DOHH2 (cell line): ENCODE results near the gene SPAAR.

Source experiments
- H3F3A ChIP-seq: fragments of 200-600 bp; sonication (generic), shearing (Covaris generic); 2 replicates; pipeline ENCODE4 v1.6.0; 2016; ENCODE audit warnings: antibody characterized with exemption, mild to moderate bottlenecking; ENCODE audit not compliant: control insufficient read depth, insufficient read depth
- H3K27ac ChIP-seq: fragments of 200-600 bp; sonication (generic); 2 replicates; pipeline ENCODE4 v1.5.1; 2014; ENCODE audit warnings: low read depth, mild to moderate bottlenecking, low read length, moderate library complexity
- H3K27me3 ChIP-seq: fragments of 200-600 bp; sonication (generic); 2 replicates; pipeline ENCODE4 v1.6.1; 2014; ENCODE audit warnings: mild to moderate bottlenecking, low read length, mixed read lengths; ENCODE audit not compliant: control insufficient read depth
- H3K36me3 ChIP-seq: fragments of 200-600 bp; sonication (generic); 2 replicates; pipeline ENCODE4 v1.6.1; 2014; ENCODE audit warnings: mild to moderate bottlenecking, low read length, moderate library complexity, mixed read lengths; ENCODE audit not compliant: control insufficient read depth
- H3K4me1 ChIP-seq: fragments of 200-600 bp; sonication (generic); 2 replicates; pipeline ENCODE4 v1.6.1; 2014; ENCODE audit warnings: mild to moderate bottlenecking, low read length, mixed read lengths; ENCODE audit not compliant: control insufficient read depth
- H3K4me2 ChIP-seq: fragments of 200-600 bp; sonication (generic); 2 replicates; pipeline ENCODE4 v1.6.0; 2014; ENCODE audit warnings: mild to moderate bottlenecking, low read length, moderate library complexity
- H3K4me3 ChIP-seq: fragments of 200-600 bp; sonication (generic); 2 replicates; pipeline ENCODE4 v1.5.1; 2014; ENCODE audit warnings: mild to moderate bottlenecking, low read length, mixed read lengths
- H3K79me2 ChIP-seq: fragments of 200-600 bp; sonication (generic); 2 replicates; pipeline ENCODE4 v1.6.1; 2014; ENCODE audit warnings: mild to moderate bottlenecking, low read length, mixed read lengths; ENCODE audit not compliant: control insufficient read depth
- H3K9me2 ChIP-seq: fragments of 200-600 bp; sonication (generic); replicated peaks from 2 replicates; pipeline ENCODE4 v1.6.1; 2014; ENCODE audit warnings: mild to moderate bottlenecking, low read length, mixed read lengths; ENCODE audit not compliant: control insufficient read depth
- H3K9me3 ChIP-seq: fragments of 200-600 bp; sonication (generic); 2 replicates; pipeline ENCODE4 v1.6.1; 2014; ENCODE audit warnings: antibody characterized with exemption, low read length, mixed read lengths; ENCODE audit not compliant: control insufficient read depth, insufficient read depth
- H4K20me1 ChIP-seq: fragments of 200-600 bp; sonication (generic); 2 replicates; pipeline ENCODE4 v1.6.0; 2014; ENCODE audit warnings: low read depth, mild to moderate bottlenecking, antibody characterized with exemption, low read length, moderate library complexity; ENCODE audit not compliant: control insufficient read depth, insufficient read depth
- CTCF ChIP-seq: fragments of 200-600 bp; sonication (generic); IDR thresholded peaks from one replicate; pipeline ENCODE4 v1.5.1; 2014; ENCODE audit warnings: antibody characterized with exemption, mild to moderate bottlenecking, low read depth, low read length; ENCODE audit not compliant: poor library complexity, severe bottlenecking
- EZH2phosphoT487 ChIP-seq: fragments of 200-600 bp; sonication (generic); IDR thresholded peaks from 2 replicates; pipeline ENCODE4 v1.6.1; 2017; ENCODE audit warnings: borderline replicate concordance, mild to moderate bottlenecking, antibody characterized with exemption, low read length, moderate library complexity, mixed read lengths

SPAAR gene

DNA sequence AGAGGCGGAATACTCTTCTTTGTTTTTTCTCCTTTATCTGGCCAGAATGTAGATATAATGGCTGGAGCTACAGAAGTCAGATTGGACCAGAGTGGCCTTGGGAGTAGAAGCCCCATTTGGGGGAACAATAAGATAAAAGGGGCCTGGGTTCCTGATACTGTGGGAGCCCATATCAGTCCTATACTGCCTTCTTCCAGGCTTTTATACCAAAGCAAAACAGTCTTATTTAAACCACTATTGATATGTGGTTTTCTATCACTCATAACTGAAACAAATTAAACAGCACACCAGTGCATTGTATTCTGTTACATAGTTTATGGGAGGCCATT lies 14.3 kb downstream of the SPAAR start:
- Histone ChIP-seq H3K9me3 (no peaks in the 10 kb centered on the region), H3K27me3 (peaks cover 15% of the 10 kb centered on the region), H3K4me3 (no peak overlapping the region), H3K4me2 (no peak overlapping the region), H3K27ac (no peak overlapping the region), H3K4me1 (0 out of 2 replicates have a peak, but pooled peaks cover 2% of the 10 kb centered on the region), H3K36me3 (no peaks in the 10 kb centered on the region), H3K79me2 (no peaks in the 10 kb centered on the region), H3K9me2 (no peaks in the 10 kb centered on the region), H3F3A (no peaks in the 10 kb centered on the region), H4K20me1 (no peaks in the 10 kb centered on the region)
- TF ChIP-seq EZH2phosphoT487 (no peak), CTCF (no peak)

- Histone ChIP-seq H3K27me3 (peaks cover 15% of the 10 kb centered on the region), H3K4me3 (no peak overlapping the region), H3K9me3 (no peaks in the 10 kb centered on the region), H3K9me2 (no peaks in the 10 kb centered on the region), H3K27ac (no peak overlapping the region), H4K20me1 (no peaks in the 10 kb centered on the region), H3K4me2 (no peak overlapping the region), H3K36me3 (no peaks in the 10 kb centered on the region), H3F3A (no peaks in the 10 kb centered on the region), H3K79me2 (no peaks in the 10 kb centered on the region), H3K4me1 (no peaks in the 10 kb centered on the region)
- no peak for TF ChIP-seq CTCF
- TF ChIP-seq EZH2phosphoT487 = no peak
These were observed 14.9 kb downstream of the SPAAR start for GRCh38 chr9:35923927-35924763.

GRCh38 chr9:35928591-35929452 lies 19.5 kb downstream of the SPAAR start:
- H3K4me3 ChIP-seq = no peak overlapping the region
- no peaks in the 10 kb centered on the region for H3K4me1 ChIP-seq
- peaks cover 6% of the 10 kb centered on the region for H3K27me3 ChIP-seq
- no peaks in the 10 kb centered on the region for H3K9me3 ChIP-seq
- H3K36me3 ChIP-seq = no peaks in the 10 kb centered on the region
- H3K9me2 ChIP-seq = no peaks in the 10 kb centered on the region
- TF ChIP-seq EZH2phosphoT487 = no peak
- no peak for TF ChIP-seq CTCF
- H3K27ac ChIP-seq = no peak overlapping the region
- no peaks in the 10 kb centered on the region for H3F3A ChIP-seq
- H3K79me2 ChIP-seq = no peaks in the 10 kb centered on the region
- no peak overlapping the region for H3K4me2 ChIP-seq
- H4K20me1 ChIP-seq = no peaks in the 10 kb centered on the region
